Activated B cell treated with CpG ODN at 0.5 μM for 24 hours (primary cell): ENCODE measurements around the gene PER3. TPM values are rescaled to one million over a fixed set of nuclear protein-coding genes. Genes with fewer than 3 reads are reported as not detected.

Source experiments
- ATAC-seq: fragments of 200-7000 bp; cut with Tn5 transposase; one replicate; pipeline ENCODE4 v1.10.0; 2021; ENCODE audit warnings: low read depth, mild to moderate bottlenecking, moderate library complexity
- CTCF ChIA-PET: fragments of 350-600 bp; sonication (Branson Sonifier 250); formaldehyde crosslinking; loops from one replicate; lab custom pipeline; 2021; ENCODE audit warnings: antibody characterized with exemption; lab: Charles Lee
- POLR2A ChIA-PET: fragments of 350-600 bp; sonication (Branson Sonifier 250); formaldehyde crosslinking; loops from one replicate; lab custom pipeline; 2021; ENCODE audit warnings: antibody characterized with exemption; lab: Charles Lee
- DNase-seq: peaks from one replicate; pipeline ENCODE4 v3.0.0; 2022
- H3K27ac Mint-ChIP-seq: one replicate; pipeline ENCODE4 v1.8.0; 2020; ENCODE audit warnings: mixed read lengths
- H3K27me3 Mint-ChIP-seq: one replicate; pipeline ENCODE4 v1.8.0; 2021; ENCODE audit warnings: mixed read lengths
- H3K36me3 Mint-ChIP-seq: one replicate; pipeline ENCODE4 v1.8.0; 2021; ENCODE audit warnings: low read depth, mixed read lengths
- H3K4me1 Mint-ChIP-seq: one replicate; pipeline ENCODE4 v1.8.0; 2021; ENCODE audit warnings: mixed read lengths
- H3K4me3 Mint-ChIP-seq: one replicate; pipeline ENCODE4 v1.8.0; 2020; ENCODE audit warnings: mild to moderate bottlenecking, mixed read lengths
- H3K9me3 Mint-ChIP-seq: one replicate; pipeline ENCODE4 v1.8.0; 2020; ENCODE audit warnings: mixed read lengths
- intact Hi-C: fragments of 100-400 bp; cut with micrococcal nuclease; formaldehyde crosslinking; loops from one replicate; pipeline ENCODE4 v1.15.1; 2024
- total RNA-seq: library from RNA; stranded (reverse); gene quantifications from 2 replicates; pipeline ENCODE4 v1.2.3, GENCODE V29; 2022
- TF ChIP-seq, protein P1 (sequence below): fragments of 200-600 bp; IDR thresholded peaks from one replicate; pipeline ENCODE4 v1.8.0; 2022; ENCODE audit warnings: antibody characterized with exemption, mild to moderate bottlenecking

The PER3 gene
- total RNA-seq, 1 donor from 2014 or later, result 2.7 TPM

DNA sequence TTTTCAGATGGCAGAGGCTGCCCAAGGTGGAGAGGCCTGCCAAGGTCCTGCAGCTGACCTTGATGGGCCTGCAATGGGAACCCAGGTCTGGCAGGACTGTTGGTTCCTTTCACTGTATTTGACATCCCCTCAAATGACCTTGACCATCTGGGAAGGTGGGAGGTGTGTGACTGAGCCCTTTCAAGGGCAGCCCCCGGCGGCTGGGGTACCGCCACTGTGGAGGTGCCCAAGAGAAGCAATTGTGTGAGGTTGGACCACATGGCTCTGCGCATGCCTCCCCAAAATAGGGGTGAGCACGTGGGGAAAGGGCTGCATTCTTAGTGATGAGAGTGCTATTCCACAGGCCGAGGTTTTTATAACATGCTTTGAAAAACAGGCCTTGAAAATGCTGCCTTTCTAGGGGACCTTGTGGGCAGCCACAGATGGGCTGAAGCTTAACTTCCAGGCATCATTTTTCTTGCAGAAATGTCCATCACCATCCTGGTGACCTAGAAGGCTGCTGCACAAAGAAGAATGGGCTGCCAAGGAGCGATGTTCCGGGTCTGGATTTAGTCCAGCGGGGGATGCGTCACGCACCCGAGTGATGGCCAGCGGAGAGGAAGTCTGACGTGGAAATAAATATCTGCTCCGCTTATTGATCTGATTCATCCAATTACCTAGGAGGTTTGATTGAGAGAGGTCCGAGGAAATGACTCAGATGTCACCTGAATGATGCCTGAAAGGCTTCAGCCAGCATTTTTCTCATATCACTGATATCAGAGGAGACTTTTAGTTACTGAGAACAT, 85.2 kb downstream of the PER3 start:
- no peak overlapping the region for H3K4me3 Mint-ChIP-seq
- intact Hi-C loops, result no loop called here
- no peak overlapping the region for H3K27ac Mint-ChIP-seq
- ChIA-PET CTCF (no interaction called here), POLR2A (no interaction called here)
- no peaks in the 10 kb centered on the region for H3K9me3 Mint-ChIP-seq
- no peaks in the 10 kb centered on the region for H3K27me3 Mint-ChIP-seq
- no peaks in the 10 kb centered on the region for H3K36me3 Mint-ChIP-seq
- TF ChIP-seq, protein P1, sequence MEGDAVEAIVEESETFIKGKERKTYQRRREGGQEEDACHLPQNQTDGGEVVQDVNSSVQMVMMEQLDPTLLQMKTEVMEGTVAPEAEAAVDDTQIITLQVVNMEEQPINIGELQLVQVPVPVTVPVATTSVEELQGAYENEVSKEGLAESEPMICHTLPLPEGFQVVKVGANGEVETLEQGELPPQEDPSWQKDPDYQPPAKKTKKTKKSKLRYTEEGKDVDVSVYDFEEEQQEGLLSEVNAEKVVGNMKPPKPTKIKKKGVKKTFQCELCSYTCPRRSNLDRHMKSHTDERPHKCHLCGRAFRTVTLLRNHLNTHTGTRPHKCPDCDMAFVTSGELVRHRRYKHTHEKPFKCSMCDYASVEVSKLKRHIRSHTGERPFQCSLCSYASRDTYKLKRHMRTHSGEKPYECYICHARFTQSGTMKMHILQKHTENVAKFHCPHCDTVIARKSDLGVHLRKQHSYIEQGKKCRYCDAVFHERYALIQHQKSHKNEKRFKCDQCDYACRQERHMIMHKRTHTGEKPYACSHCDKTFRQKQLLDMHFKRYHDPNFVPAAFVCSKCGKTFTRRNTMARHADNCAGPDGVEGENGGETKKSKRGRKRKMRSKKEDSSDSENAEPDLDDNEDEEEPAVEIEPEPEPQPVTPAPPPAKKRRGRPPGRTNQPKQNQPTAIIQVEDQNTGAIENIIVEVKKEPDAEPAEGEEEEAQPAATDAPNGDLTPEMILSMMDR, result no peak
- ATAC-seq, result no peak
- no peaks in the 10 kb centered on the region for H3K4me1 Mint-ChIP-seq
- no peak for DNase-seq

DNA sequence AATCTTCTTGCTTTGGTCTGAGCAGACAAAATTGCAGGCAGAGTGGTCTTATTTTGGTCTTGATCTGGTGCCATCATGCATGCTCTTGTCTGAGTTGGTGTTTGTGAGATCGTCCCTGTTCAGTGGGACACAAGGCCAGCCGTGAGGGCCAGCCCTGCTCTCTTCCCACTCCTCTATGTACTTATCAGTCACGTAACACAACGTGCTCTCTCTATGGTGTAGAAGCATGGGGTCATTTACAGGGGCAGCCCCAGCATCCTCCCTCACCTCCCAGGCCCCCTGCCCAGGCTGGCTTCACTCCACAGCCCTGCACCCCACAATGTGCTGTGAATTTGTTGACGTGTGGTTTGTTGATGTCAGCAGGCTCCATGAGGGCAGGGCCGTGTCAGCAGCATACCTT, 87.0 kb downstream of the PER3 start:
- Mint-ChIP-seq H3K36me3 (no peaks in the 10 kb centered on the region), H3K27ac (no peak overlapping the region), H3K4me3 (no peak overlapping the region), H3K9me3 (no peaks in the 10 kb centered on the region), H3K4me1 (no peaks in the 10 kb centered on the region), H3K27me3 (no peaks in the 10 kb centered on the region)
- DNase-seq (no peak), ATAC-seq (no peak)
- intact Hi-C loops, result no loop called here
- ChIA-PET POLR2A (no interaction called here), CTCF (no interaction called here)
- TF ChIP-seq, protein P1, result no peak

DNA sequence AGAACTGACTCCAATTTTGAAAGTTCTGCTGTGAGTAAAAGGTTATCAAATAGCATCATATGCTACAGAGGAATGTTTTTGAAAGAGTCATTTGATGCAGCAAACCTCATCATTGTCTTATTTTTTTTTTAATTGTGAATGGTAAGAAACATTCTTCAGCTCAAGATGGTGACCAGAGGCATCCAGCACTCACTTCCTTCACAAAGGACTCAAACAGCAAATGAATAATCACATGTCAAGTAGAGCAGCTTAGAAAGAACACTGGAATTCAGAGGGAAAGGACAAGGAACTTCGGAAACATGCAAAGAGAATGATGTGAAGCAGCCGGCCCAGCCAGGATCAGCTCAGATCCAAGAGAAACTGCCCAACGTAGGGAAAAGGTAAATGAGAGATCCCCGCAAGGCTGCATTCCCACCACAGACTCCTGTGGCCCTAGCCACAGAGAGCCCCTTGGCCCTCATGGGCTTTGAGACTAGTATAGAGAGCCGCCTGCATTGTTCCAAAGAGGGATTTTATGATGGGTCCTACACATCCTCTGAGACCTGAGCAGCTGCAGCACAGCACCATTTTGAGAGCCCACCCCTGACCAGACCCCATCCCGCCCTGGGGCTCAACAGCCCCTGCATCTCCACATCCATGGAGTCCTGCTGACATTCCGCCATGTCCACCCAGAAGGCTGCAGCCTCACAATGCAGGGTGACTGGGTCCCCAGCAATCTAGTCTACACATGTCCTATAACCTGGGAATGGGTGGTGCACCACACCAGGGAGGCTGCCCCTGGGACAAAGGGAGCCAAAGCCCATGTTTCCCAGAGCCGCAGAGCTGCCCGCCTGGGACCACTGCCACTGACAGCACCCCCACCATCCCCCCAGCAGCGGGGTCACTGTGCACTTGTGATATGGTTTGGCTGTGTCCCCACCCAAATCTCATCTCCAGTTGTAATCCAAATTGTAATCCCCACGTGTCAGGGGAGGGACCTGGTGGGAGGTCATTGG, 90.0 kb downstream of the PER3 start:
- no peak overlapping the region for H3K4me3 Mint-ChIP-seq
- ChIA-PET CTCF (no interaction called here), POLR2A (no interaction called here)
- peaks cover 9% of the 10 kb centered on the region for H3K9me3 Mint-ChIP-seq
- intact Hi-C loops, result no loop called here
- DNase-seq, result no peak
- ATAC-seq, result no peak
- H3K4me1 Mint-ChIP-seq, result no peaks in the 10 kb centered on the region
- peaks cover 5% of the 10 kb centered on the region for H3K36me3 Mint-ChIP-seq
- H3K27ac Mint-ChIP-seq, result no peak overlapping the region
- TF ChIP-seq, protein P1, result no peak
- peaks cover 4% of the 10 kb centered on the region for H3K27me3 Mint-ChIP-seq

DNA sequence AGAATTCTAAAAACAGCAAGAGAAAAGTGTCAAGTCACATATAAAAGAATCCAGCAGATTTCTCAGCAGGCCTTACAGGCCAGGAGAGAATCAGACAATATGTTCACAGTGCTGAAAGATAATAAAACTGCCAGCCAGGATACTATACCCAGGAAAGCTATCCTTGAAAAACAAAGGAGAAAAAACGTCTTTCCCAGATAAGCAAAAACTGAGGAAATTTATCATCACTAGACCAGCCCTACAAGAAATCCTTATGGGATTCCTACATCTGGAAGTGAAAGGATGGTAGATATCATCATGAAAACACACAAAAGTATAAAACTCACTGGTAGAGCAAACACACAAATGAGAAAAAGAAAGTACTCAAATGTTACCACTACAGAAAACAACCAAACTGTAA, 93.9 kb downstream of the PER3 start:
- H3K27me3 Mint-ChIP-seq, result peaks cover 4% of the 10 kb centered on the region
- POLR2A ChIA-PET, result no interaction called here
- ATAC-seq, result no peak

More for the DNA sequence above, 93.9 kb downstream of the PER3 start:
- TF ChIP-seq, protein P1, result no peak
- no peak overlapping the region for H3K4me3 Mint-ChIP-seq
- peaks cover 5% of the 10 kb centered on the region for H3K36me3 Mint-ChIP-seq
- H3K9me3 Mint-ChIP-seq, result peaks cover 9% of the 10 kb centered on the region
- no peaks in the 10 kb centered on the region for H3K4me1 Mint-ChIP-seq
- H3K27ac Mint-ChIP-seq, result no peak overlapping the region
- CTCF ChIA-PET, result no interaction called here
- intact Hi-C loops, result no loop called here
- DNase-seq, result no peak
